Stimulated activated CD4-positive, alpha-beta T cell treated with anti-CD3 and anti-CD28 coated beads, Interleukin-12 subunit alpha, Interleukin-12 subunit beta, amount 100 ng/mL, for 48 hours (primary cell): Measurements from ENCODE around the gene SRD5A1.

Source experiments
- DNase-seq, 3 donors: peaks; one replicate each; pipeline ENCODE4 v3.0.0-alpha.2; 2020; ENCODE audit warnings: low read depth in 2 of 3, low spot score in 1 of 3

SRD5A1 gene, protein sequence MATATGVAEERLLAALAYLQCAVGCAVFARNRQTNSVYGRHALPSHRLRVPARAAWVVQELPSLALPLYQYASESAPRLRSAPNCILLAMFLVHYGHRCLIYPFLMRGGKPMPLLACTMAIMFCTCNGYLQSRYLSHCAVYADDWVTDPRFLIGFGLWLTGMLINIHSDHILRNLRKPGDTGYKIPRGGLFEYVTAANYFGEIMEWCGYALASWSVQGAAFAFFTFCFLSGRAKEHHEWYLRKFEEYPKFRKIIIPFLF

DNA sequence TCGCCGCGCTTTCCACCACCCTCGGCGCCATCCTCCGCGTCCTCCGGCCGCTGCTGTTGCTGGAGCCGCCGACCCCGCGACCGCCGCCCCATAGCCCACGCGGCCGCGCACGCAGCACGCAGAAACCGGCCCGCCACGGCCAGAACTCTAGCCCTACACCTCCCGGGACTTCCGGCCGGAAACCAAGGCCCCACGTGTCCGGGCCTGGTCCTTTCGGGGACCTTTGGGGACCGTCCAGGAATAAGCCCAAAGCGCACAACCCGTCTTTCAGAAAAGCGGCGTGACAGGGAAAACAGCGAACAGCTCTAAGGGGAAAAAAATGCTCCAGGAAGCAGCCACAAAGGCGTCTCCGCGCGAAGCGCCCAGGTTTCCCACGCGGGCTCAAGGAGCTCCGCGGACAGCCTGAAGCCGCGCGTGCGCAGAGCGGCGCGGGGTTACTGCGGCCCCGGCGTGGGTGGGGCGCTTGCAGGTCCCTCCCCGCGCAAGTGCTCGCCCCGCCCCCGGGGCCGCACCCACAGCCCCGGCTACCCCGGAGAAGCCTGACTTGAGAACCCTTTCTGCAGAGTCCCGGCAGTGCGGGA lies at the start of gene SRD5A1, which contains the start of gene NSUN2:
SRD5A1 (plus strand) TSS at position 553 of the 581 bp plus-strand sequence. CDS start 137 bp downstream, outside the sequence.
NSUN2 (minus strand) TSS at position 157 of the 581 bp plus-strand sequence; CDS start at position 92, 65 bp downstream.
- peak; percentile 79 to 87 (median 84) for DNase-seq

DNA sequence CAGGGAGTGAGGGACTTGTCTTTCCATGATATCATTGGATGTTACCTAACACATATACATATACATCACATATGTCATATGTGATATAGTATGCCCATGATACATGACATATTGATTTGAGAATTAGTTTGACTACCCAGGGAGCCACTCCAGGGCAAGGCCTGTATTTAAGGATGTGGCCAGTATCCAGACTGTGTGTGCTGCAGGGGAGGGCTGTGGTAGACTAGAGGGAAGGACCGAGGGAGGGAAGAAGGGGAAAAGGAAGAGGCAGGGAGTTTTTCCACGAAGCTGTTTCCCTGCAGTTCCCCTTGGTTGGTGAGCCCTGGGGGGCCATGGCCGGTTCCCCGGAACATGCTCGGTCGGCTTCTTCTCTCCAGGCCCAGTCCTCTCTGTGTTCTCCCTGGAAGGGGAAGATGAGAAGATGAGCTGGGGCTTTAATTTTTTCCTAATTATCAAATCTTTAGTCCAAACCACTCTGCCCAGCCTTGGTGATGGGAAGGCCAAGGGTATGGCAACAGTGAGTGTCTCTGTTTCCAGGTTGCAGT lies 49.1 kb upstream of the SRD5A1 start:
- no peak for DNase-seq

DNA sequence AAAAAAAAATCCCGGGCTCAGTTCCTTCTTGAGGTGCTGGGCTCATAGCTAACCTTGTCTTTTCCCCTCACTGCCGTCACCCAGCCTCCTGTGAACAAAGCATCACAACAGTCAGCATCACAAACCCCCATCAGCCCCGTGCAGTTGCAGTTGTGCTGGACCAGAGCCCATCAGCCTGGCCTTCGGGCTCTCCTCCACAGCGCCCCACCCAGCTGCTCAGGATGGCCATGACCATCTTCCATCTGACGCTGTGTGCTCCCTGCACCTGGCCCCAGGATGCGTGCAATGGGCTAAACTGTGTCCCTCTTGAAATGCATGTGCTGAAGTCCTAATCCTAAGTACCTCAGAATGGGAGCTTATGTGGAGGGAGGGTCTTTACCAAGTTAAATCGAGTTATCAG lies 48.5 kb upstream of the SRD5A1 start:
- DNase-seq = no peak

DNA sequence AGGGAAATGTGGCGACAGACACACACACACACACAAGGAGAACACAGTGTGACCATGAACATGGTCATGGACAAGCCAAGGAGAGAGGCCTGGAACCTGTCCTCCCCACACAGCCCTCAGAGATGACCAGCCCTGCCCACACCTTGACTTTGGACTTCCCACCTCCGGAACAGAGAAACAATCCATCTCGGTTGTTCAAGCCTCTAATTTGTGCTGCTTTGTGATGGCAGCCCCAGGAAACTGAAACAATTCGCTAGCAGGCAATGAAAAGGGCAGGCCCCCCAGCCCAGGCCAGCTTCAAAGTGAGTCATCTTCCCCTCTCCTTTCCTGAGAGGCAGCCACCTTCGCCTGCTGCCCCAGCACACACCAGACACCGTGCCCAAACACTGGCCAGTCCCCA lies 48.1 kb upstream of the SRD5A1 start:
- no peak for DNase-seq

DNA sequence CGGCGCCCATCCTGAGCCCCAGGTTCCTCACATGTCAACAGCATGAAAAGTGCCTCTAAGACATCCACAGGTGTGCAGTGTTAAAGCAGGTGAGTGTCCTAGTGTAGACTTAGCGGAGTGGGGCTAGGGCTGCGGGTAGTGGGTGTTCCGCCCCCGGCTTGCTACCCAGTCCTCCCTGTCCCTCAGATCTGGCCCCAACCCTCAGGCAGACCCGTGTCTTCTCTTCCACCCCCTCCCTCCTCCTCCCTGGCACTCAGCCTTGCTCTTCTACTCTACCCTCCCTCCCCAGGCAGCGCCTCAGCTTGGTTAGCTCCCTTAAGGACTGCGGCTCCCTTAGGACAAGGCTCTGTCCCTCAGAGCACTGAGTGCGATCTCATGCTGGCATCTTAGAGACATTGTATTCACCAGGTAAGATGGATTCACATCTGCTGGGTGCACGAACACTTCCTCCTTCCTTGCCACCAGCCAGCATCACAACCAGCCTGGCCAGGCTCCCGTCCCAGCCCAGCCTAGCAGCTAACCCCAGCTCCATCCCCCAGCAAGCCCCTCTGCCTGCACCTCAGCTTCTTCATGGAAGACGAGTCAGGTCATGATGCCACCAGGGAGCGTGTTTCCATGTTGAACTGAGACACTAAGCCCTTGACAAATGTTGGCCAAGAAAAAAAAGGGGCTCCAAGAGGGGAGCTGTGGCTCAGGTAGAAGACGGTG lies 47.1 kb upstream of the SRD5A1 start:
- DNase-seq = no peak

DNA sequence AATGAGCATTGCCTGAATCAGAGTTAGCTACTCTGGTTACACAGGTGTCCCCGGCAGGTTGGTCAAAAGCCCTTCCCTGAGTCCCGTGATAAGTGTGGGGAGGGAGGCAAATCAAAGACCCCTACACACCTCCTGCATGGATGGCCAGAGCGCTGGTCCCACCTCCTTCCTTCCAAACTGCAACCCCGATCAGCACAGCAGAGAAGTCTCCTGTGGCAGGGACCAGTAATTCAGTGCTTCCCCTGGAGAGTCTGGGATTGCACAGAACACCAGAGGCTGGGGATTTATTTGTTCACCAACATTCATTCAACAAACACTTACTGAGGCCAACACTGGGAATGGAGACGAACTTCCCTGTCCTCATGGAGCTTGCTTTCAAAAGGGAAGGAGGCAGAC lies 46.6 kb upstream of the SRD5A1 start:
- DNase-seq = no peak

DNA sequence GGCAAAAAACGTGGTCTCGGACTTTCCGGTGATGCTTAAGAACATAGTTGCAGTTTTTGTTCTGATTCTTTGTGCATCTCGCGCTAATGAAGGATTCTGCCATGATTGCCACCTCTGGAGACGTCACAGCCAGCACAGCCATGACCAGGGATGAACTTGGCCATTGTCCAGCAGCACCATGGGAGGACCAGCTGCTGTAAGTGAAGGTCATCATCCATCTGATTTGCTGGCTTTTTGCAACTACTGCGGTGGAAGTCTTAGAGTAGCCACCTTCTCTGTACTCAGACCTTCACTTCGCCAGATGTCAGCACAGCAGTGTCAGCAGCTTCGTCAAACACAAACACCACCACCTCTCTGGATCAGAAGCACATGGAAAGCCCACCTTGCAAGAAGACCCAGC lies 46.1 kb upstream of the SRD5A1 start:
- DNase-seq = no peak

DNA sequence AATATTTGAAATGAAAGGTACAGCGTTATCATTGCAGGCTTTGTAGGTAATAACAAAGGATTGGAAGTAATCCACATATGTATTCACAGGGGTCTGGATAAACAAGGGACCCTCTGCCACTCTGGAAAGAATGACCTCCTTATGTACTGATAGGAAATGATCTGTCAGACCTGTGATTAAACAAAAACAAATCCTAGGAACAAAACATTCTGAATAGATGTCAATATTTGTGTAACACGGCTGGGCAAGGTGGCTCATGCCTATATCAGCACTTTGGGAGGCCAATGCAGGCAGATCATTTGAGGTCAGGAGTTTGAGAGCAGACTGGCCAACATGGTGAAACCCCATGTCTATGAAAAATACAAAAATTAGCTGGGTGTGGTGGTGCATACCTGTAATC lies 42.7 kb upstream of the SRD5A1 start:
- DNase-seq = no peak

DNA sequence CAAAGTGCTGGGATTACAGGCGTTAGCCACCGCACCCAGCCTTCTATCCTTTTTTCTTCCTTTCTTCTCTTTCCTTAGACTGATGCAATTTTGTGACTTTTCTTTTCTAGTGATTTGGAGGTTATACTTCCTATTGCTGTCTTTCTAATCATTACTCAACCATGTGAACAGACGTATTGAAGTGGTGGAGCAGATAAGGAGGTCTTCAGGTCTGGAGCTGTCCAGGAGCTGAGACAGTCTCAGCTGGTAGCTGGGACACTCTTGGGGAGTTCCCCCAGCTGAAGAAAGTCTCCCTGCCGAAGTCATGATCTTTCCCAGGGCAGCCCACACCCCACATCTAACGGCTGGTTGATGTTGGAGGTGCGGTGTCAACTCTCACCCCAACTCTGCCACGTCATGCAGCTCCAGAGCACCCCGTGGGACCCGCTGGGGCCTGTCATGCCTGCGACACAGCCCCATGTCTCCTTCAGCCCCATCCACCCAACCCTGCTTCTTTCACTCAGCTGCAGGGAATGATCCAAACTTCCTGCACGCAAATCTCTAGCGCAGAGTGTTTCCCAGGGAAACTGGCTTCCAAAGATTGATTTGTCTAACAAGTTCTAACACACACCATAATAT lies 41.5 kb upstream of the SRD5A1 start:
- no peak for DNase-seq

DNA sequence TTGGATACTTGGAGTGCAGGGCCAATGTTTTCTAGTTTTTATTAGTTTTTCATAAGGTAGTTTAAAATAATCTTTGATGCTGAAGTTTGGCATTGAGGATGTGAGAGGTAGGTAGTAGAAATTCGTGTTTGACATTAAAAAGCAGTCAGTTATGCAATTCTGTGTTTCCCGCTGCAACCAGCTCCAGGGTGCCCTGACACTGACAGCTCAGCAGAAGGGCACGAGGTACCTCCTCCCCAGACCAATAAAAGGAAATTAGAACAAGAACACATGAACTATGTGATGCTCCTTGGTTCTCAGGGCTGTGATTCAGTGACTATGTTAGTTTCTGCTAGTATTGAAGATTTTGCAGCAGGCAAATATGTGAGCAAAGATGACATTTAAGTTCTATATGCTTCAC lies 40.6 kb upstream of the SRD5A1 start:
- DNase-seq = no peak

DNA sequence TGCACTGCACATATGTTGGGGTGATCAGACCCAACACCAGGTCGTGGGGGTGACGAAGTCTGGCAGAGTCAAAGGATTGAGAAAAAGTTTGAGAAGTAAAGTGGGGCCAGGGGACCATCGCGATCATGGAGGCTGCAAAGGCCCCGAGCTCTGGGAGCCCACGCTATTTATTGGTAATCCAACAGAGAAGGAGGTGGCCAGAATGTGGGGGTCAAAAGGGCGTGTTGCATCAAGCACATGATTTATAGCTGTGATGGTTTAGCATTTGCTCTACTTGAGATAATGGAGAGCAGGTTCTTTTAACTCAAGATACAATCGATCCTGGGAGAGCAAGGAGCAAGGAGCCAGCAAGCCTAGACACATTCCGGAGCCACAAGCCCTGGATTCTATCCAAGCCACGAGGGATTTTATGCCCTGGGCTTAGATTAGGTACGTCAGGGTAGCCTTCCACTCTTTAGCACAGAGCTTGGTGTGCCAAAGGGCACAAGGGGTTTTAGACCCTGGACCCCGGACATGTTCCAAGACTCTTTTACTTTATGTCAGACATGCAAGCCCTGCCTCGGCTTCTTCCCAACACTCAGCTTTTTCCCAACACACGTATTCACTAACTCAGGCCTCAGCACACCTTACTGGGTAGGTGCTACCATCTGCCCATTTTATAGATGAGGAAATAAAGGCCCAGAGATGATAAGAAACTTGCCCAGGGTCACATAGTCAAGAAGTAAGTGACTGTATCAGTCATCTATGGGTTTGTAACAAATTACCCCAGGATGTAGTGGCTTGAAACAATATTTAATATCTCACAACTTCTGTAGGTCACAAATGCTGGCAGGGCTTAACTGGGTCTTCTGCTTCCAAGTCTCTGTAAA lies 39.9 kb upstream of the SRD5A1 start:
- DNase-seq = no peak

DNA sequence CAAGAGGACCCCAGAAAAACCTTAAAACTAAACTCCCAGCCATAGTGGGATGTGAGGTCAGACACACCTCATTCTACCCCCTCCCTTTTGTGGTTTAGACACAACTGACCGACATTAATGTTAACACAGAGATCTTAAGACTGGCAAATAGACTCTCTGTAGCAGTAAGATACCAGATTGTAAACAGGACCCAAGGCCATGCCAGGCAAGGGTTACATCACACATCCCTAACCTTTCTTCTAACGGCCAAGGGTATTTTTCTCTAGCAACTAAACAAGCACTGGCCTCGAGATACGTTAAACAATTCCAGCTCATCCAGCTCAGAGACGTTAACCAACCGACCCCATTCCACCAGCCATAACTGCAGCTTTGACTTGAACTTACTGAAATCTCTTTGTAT lies 39.2 kb upstream of the SRD5A1 start:
- DNase-seq = no peak

DNA sequence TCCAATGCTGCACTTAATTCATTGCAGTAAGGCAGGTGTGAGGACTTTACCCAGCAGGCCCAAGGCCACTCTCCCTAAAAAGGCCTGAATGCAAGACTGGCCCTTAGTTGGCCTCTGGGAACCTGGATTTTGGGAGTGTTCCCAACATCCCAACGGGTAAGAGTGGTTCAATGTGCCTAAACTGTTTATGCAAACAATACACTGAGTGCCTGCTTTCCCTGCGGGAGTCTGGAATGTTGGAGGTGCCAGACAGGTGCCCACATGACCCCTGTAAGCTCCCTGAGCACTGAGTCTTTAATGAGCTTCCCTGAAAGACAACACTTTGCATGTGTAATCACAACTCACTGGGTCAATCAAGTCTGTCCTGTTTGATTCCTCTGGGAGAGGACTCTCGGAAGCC lies 37.8 kb upstream of the SRD5A1 start:
- no peak for DNase-seq

DNA sequence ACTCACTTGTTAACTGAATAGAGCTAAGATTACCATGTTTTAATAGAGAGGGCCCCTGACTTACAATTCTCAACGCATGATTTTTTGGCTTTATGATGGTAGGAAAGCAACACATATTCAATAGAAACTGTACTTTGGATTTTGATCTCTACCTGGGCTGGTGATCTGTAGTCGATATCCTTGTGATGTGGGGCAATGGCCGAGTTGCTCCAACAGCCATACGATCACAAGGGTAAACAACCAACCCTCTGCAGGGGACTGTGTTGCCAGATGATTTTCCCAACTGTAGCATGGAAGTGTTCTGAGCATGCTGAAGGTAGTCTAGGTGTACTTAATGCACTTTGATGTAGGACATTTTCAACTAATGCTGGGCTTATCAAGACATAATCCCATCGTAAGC lies 36.9 kb upstream of the SRD5A1 start:
- no peak for DNase-seq

DNA sequence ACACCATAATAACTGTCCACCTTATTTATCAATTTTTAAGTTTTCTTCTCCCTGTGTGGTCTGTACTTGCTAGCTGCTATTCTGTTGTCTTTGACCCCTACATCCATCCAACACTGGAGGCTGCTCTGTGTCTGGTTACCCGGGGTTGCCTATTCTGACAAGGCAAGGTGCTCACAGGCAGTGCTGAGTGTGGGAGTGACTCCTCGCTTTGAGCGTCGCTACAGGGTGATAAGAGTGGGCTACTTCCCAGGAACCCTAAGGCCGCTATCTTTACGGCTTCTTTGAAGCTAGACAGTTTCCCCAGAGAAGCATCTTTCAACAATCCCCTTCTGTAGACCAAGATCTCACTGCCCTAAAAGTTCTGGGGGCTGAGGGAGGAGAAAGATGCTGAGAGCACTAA lies 35.7 kb upstream of the SRD5A1 start:
- no peak for DNase-seq

DNA sequence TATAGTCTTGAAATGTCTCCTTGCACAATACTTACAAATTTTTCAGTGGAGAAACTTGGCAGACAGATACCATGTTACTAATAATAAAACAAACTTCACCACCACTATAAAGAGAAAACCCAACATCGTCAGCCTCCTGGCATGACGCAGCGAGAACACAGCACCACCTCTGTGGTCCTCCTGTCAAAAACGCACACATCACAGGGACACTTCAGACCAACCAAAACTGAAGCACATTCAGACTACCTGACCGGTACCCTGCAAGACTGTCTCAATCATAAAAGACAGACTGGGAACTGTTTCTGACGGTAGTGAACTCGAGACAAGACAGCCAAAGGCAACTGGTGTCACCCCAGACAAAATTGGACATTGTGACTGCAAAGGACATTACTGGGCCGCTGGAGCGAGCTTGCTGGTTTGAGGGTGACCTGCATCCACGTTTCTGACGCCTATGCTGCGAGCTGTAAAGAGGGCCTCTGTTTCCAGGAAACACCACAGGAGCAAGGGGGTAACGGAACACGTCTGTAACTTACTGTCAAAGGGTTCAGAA lies 34.8 kb upstream of the SRD5A1 start:
- DNase-seq = no peak

DNA sequence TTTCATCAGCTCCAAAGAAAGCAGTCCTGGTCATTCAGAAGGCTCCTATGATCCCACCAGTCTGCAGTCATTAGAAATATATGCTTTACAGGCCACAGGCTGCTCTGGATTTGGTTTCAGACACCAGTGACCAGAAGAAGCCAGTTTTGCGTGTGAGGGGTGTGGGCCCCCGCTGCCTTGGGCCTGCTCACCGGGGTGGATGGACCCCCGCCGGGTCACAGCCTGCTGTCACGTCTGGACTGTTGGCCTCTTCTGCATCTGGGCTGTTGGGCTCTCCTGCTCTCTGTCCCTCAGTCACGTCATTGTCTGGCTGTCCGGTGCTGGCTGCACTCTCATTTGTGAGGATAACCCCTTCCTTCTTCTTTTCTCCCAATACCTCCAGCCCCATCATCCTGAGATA lies 33.5 kb upstream of the SRD5A1 start:
- DNase-seq = no peak

DNA sequence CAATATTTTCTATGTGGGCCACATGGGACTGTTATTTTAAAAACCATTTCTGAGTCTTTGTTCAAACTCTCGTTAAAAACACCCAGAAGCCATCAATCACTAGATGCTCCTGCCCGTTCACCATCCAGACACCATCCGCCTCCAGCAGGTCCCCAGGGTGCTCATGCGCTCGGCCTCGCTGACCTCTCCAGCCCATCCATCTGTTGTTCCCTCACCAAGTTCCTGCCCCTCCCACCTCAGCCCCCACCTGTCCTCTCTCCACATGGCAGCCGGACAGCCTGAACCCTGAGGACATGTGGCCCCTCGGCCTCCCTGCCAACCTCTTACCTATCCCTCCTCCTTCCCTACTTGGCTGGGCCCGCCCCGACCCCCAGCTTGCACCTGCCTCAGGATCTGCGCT lies 32.0 kb upstream of the SRD5A1 start:
- DNase-seq = no peak

DNA sequence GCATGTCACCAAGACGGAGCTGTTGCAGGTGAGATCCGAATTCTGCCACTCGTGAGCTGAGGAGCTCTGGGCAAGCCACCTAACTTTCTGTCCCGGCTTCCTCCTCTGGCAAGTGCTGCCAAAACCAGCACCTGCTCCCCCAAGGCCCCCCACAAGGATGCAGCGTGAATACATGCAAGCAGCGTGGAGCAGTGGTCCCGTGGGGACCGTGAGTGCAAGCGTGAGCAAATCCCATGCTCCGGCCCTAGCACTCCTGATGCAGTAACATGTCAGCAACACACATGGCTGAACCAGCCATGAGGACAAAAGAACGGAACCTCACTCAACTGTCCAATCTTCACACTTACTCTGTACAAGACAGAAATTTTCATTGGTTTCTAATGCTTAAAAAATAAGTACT lies 31.4 kb upstream of the SRD5A1 start:
- no peak for DNase-seq

DNA sequence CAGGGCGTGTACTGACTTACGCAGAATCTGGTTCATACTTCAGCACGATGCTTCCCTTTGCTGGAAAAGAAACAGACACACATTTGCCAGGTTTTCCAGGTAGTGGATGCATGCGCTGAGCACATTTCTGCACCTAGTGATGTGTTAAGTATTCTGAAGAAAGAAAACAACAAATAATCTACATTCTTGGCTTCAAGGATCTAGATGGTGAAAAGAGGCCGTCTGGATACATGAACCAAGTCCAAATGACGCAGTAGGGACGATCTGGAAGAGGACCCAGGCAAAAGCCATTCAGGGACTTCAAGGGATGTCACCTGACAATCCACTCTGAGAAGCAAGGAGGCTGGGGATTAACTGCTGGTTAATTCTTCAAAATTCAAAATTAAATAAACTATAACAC lies 30.8 kb upstream of the SRD5A1 start:
- no peak for DNase-seq

DNA sequence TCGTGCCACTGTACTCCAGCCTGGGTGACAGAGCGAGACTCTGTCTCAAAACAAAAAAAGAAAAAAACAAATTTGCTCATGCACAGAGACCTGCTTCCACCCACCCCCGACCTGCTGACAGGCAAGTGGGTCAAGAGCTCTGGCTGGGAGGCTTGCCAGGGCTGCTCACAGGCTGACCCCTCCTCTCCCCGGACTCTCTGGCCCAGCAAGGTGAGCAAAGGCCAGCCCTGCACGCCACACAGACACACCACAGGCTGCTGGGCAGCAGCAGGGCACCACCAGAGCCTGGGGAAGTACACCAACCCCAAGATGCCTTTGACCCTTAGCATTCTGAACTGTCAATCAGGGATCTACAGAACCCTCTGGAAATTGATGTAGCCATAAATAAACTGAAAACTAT lies 29.6 kb upstream of the SRD5A1 start:
- DNase-seq = no peak
